Body of pancreas (tissue), 4 donors: ENCODE data around the gene RADX. TPM values are rescaled to one million over a fixed set of nuclear protein-coding genes. Genes with fewer than 3 reads are reported as not detected.

ENCODE experiments used
- ATAC-seq: fragments of 150-250 bp; one replicate; pipeline ENCODE4 v1.9.1; 2016
- DNase-seq, 4 donors: peaks; one replicate each; pipeline ENCODE4 v3.0.0-alpha.2; 2019
- H3K27ac ChIP-seq, 4 donors: fragments of 200-600 bp; sonication (generic); 1 replicate in 3 of 4; 2 replicates in 1 of 4; pipeline versions ENCODE4 v1.5.1 to v1.6.1; 2016 to 2019; ENCODE audit warnings: mild to moderate bottlenecking in 1 of 4, mixed read lengths in 1 of 4, moderate library complexity in 1 of 4
- H3K27me3 ChIP-seq, 2 donors: fragments of 200-600 bp; sonication (generic); one replicate each; pipeline ENCODE4 v1.6.0; 2016; ENCODE audit warnings: mild to moderate bottlenecking in 1 of 2
- H3K36me3 ChIP-seq, 2 donors: fragments of 200-600 bp; sonication (generic); replicated peaks in 1 of 2; 2 replicates each; pipeline ENCODE4 v1.5.1; 2016; ENCODE audit warnings: low read depth in 2 of 2; ENCODE audit not compliant: insufficient read depth in 1 of 2
- H3K4me1 ChIP-seq: fragments of 200-600 bp; sonication (generic); one replicate; pipeline ENCODE4 v1.6.0; 2016
- H3K4me3 ChIP-seq, 2 donors: fragments of 200-600 bp; sonication (generic); 1 replicate in 1 of 2; 2 replicates in 1 of 2; pipeline ENCODE4 v1.5.1; 2016 to 2019
- H3K9me3 ChIP-seq, 3 donors: fragments of 200-600 bp; sonication (generic); 1 replicate in 2 of 3; 2 replicates in 1 of 3; pipeline ENCODE4 v1.5.1; 2016
- POLR2A ChIP-seq, 3 donors: fragments of 450-650 bp; IDR thresholded peaks; one replicate each; pipeline ENCODE4 v1.6.1; 2016; ENCODE audit warnings: antibody characterized with exemption in 3 of 3, mild to moderate bottlenecking in 2 of 3
- WGBS, 2 donors: methylation state at CpG; one replicate each; pipeline ENCODE4 v1.1.5; 2017; 5-methylcytosine and 5-hydroxymethylcytosine counted together
- intact Hi-C: fragments of 100-400 bp; cut with DNase I; formaldehyde crosslinking; loops from one replicate; pipeline ENCODE4 v1.15.1; 2023
- total RNA-seq, 2 donors: library from RNA; depleted of rRNA; stranded (reverse); fragments of >200 nt; gene quantifications; one replicate each; pipeline ENCODE4 v1.1.0, GENCODE V29; 2016
- TF ChIP-seq, protein P1 (sequence below), 7 experiments: fragments of 450-650 bp in 4 of 7; fragments of 200-600 bp in 3 of 7; sonication (generic) in 3 of 7; IDR thresholded peaks; one replicate each; pipeline ENCODE4 v1.5.1; 2016 to 2019; ENCODE audit warnings: antibody characterized with exemption in 7 of 7

RADX gene
- total RNA-seq, 2 donors from 2014 or later = 2.3 to 5.7 TPM

DNA sequence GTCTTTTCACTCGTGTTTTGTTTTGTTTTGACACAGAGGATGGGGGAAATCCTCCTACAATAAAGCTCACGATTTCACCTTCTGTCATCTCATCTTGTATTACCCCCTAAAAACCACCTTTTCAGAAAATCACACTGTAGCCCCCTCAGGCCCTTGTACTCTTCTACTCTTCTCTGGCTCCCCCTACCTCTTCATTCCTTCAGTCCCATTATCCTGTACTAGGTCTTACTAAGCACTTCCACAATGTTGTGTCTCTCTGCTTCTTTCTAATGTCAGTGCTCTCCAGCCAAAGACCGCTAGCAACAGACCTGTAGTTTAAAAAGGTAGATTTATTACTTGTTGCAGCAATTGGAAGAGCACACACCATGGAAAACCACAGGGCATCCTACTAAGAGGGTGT is 84.7 kb downstream of the RADX start:
- Histone ChIP-seq H3K27me3 (no peaks in the 10 kb centered on the region), H3K4me3 (no peak overlapping the region), H3K4me1 (peaks cover 7% of the 10 kb centered on the region), H3K9me3 (no peaks in the 10 kb centered on the region), H3K27ac (no peak overlapping the region), H3K36me3 (no peaks in the 10 kb centered on the region)
- WGBS, 2 donors = 62 to 81% methylated on average over 3 of the region's 3 CpGs
- DNase-seq = no peak
- ATAC-seq = no peak
- TF ChIP-seq, protein P1, sequence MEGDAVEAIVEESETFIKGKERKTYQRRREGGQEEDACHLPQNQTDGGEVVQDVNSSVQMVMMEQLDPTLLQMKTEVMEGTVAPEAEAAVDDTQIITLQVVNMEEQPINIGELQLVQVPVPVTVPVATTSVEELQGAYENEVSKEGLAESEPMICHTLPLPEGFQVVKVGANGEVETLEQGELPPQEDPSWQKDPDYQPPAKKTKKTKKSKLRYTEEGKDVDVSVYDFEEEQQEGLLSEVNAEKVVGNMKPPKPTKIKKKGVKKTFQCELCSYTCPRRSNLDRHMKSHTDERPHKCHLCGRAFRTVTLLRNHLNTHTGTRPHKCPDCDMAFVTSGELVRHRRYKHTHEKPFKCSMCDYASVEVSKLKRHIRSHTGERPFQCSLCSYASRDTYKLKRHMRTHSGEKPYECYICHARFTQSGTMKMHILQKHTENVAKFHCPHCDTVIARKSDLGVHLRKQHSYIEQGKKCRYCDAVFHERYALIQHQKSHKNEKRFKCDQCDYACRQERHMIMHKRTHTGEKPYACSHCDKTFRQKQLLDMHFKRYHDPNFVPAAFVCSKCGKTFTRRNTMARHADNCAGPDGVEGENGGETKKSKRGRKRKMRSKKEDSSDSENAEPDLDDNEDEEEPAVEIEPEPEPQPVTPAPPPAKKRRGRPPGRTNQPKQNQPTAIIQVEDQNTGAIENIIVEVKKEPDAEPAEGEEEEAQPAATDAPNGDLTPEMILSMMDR (IDR thresholded peaks at IDR 0.05) = no peak
- TF ChIP-seq POLR2A (IDR thresholded peaks at IDR 0.05) = no peak
- intact Hi-C loops = no loop called here

DNA sequence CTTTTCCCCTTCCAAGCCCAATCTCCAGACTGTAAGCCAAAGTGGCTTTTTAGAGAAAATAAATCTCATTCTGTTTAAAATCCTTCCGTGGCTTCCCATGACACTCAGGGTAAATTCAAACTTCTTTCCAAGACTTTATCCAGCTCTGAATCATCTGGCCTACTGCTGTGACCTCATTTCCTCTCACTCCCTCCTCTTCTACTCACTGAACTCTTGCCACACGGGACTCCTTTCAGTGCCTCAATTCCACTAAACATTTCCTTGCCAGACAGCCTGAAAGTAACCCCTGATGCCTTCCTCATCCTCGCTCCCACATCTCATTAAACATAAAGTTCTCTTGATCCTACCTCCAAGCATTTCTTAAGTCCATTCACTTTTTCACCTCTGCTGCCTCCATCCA is 86.9 kb downstream of the RADX start:
- Histone ChIP-seq H3K27me3 (no peaks in the 10 kb centered on the region), H3K36me3 (no peaks in the 10 kb centered on the region), H3K9me3 (no peaks in the 10 kb centered on the region), H3K4me1 (no peaks in the 10 kb centered on the region), H3K27ac (no peak overlapping the region), H3K4me3 (no peak overlapping the region)
- DNase-seq = no peak
- intact Hi-C loops = no loop called here
- 76 to 82% methylated on average over 3 of the region's 3 CpGs for WGBS, 2 donors
- ATAC-seq = no peak
- TF ChIP-seq, protein P1 (IDR thresholded peaks at IDR 0.05) = no peak
- no peak for TF ChIP-seq POLR2A (IDR thresholded peaks at IDR 0.05)

DNA sequence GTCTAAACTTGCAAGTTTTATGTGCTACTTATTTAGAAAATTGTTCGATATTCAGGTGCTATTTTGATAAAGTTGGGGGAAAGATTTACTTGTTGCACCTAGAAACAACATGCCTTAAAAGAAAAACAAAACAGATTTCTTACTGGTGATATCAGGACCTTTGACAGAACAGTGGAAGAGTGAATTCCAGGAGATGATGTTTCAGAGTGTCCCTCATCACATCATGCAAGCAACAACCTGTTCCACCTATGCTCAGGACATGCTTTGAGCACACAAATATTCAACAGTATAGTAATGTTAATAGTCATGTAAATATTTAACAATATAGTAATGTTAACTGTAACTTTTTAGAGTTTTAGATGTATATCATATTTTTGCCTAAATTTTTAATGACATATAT is 90.9 kb downstream of the RADX start:
- Histone ChIP-seq H3K27me3 (no peaks in the 10 kb centered on the region), H3K4me3 (no peak overlapping the region), H3K36me3 (no peaks in the 10 kb centered on the region), H3K9me3 (no peaks in the 10 kb centered on the region), H3K4me1 (no peaks in the 10 kb centered on the region), H3K27ac (no peak overlapping the region)
- DNase-seq (no peak), ATAC-seq (no peak)
- WGBS, 2 donors = 91 to 94% methylated on average over 1 of the region's 1 CpG
- intact Hi-C loops = no loop called here
- TF ChIP-seq, protein P1 (IDR thresholded peaks at IDR 0.05) = no peak
- no peak for TF ChIP-seq POLR2A (IDR thresholded peaks at IDR 0.05)

DNA sequence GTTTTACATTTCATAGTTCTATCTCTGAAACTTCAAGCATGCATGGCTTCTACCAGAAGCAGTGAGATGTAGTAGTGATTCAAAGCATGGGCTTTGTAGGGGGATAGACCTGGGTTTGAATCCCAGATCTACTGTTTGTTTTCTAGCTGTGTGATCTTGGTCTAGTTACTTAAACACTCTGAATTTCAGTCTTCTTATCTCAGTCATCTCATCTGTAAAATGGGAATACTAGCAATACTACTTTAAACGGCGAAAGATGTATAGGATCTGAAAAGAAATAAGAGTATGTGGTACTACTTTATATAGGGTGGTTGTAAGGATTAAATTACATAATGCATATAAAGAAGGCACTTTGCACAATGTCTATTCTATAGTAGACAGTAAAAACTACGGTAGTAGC is 94.7 kb downstream of the RADX start:
- no peak for TF ChIP-seq POLR2A (IDR thresholded peaks at IDR 0.05)
- TF ChIP-seq, protein P1 (IDR thresholded peaks at IDR 0.05) = no peak
- no peak overlapping the region for H3K4me3 ChIP-seq
- H3K4me1 ChIP-seq = no peaks in the 10 kb centered on the region
- no peak for ATAC-seq
- intact Hi-C loops = no loop called here
- H3K27ac ChIP-seq = no peak overlapping the region
- DNase-seq = no peak
- H3K9me3 ChIP-seq = no peaks in the 10 kb centered on the region
- no peaks in the 10 kb centered on the region for H3K36me3 ChIP-seq
- H3K27me3 ChIP-seq = no peaks in the 10 kb centered on the region
- 92 to 98% methylated on average over 3 of the region's 3 CpGs for WGBS, 2 donors

DNA sequence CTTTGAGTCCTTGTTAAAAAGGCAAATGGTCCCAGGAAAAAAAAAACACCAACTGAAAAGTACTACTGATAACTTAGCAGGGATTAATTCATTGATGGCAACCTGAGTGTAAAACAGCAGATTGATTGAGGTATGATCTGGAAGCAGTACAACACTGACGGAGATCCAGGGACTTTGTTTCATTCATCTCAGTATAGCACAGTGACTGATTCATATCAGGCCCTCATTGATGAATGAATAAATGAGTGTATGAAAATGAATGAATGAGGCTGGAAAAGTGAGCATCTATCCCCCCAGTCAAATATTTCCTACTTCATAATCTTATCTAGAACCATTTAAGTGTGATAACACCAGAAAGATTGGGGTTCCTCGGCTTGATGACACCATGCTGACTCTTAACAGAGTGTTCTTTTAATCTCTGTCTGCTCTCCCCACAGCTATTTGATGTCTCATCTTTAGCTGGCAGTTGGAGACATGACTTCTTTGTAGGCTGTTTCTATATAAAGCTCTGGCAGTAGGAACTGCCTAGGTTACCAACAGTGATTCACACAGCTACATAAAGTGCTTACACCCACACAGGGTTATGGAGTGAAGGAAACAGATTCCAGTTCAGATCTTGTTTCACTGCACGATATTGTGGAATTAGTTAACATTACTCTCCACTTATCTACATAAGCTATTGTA is 96.1 kb downstream of the RADX start:
- no peaks in the 10 kb centered on the region for H3K36me3 ChIP-seq
- no peak for DNase-seq
- no peak for ATAC-seq
- H3K27me3 ChIP-seq = no peaks in the 10 kb centered on the region
- no peaks in the 10 kb centered on the region for H3K9me3 ChIP-seq
- no peaks in the 10 kb centered on the region for H3K4me1 ChIP-seq
- 50 to 55% methylated on average over 3 of the region's 3 CpGs for WGBS, 2 donors
- TF ChIP-seq, protein P1 (IDR thresholded peaks at IDR 0.05) = no peak
- TF ChIP-seq POLR2A (IDR thresholded peaks at IDR 0.05) = no peak
- intact Hi-C loops = no loop called here
- no peak overlapping the region for H3K4me3 ChIP-seq
- H3K27ac ChIP-seq = no peak overlapping the region
